Stimulated activated naive CD4-positive, alpha-beta T cell (primary cell): ENCODE data around the gene MESP2.

Experiments used
- DNase-seq, 6 experiments: peaks; one replicate each; lab custom pipeline; 2025; lab: John Stamatoyannopoulos, UW

The MESP2 gene

DNA sequence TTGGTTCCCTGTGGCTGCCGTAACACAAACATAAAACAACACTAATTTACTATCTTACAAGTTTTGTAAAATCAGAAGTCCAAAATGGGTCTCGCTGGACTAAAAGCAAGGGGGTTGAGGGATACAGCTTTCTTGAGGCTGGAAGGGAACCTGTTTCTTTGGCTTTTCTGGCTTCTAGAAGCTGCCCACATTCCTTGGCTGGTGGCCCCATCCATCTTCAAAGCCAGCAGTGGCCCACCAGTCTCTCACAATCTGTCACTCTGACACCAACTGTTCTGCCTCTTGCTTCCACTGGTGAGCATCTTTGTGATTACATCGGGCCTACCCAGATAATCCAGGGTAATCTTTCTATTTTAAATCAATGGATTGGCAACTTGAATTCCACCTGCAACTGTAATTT lies 39.6 kb downstream of the MESP2 start:
- no peak for DNase-seq

DNA sequence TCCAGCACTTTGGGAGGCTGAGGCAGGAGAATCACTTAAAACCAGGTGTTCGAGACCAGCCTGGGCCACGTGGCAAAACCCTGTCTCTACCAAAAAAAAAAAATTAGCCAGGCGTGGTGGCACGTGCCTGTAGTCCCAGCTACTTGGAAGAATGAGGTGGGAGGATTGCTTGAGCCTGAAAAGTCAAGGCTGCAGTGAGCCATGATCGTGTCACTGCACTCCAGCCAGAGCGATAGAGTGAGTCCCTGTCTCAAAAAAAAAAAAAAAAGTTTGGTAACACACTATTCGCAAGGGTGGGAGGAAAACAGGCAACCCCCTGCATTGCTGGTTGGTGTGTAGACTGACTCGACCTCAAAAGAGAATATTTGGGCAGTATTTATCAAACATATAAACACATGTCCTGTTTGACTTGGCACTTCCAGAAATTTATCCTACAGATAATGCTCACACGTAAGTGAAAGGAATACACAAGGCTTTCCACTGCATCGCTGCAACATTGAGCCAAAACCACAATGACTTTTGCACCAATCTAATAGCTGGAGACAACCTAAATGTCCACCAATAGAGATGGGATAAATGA lies 41.7 kb downstream of the MESP2 start:
- no peak for DNase-seq

DNA sequence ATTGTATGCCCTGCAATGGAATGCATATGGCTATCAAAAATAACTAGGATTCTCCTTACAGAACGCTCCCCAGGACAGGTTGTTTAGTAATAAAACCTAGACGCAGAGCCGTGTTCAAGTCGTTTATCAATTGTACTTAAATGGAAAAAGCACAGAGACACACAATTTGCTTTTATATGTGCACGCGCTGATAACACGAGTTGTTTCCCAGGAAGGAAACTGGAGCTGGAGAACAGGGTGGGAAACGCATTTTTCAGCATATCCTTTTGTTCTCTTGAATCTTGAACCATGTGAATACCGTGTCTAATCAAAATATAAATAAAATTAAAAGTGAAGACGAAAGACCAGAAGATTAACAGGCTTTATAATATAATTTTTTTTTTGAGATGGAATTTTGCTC lies 42.2 kb downstream of the MESP2 start:
- DNase-seq = no peak

DNA sequence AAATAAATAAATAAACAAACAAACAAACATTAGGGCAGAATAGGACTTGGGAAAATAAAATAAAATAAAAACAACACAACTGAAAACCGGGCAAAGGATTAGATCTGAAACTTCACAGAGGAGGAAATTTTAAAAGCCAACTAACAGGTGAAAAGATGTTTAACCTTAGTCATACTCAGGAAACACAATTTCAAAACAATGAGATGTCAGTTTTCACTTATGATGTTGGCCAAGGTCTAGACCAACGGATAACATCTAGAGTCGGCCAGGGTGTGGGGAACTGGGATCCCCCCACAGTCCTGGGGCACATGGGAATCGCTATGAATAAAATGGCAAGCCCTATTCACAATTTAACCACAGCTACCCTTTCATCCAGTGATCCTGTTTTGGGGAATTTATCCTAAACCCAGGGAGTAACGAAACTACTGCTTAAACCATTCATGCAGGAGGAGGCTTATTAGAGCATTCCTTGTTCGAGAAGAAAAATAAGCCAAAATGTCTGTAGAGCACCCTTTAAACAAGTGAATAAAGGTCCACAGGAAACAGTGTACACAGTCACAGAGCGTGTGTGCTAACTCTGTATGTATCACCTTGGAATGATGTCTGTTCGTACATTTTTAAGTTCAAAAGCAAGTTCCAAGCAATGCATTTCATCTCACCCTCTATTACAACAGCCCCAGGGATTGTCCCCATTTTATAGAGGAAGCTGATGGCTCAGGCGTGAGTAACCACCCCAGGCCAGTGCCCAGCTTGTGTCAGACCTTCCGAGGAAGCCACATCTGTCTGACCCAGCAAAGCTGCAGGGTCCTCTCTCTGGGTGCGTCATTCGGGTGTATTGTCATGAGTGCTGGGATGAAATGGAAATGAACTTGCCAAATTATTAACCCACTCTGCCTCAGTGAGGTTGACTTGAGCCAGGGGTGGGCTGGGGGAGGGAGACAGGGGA lies 44.8 kb downstream of the MESP2 start:
- DNase-seq = no peak

DNA sequence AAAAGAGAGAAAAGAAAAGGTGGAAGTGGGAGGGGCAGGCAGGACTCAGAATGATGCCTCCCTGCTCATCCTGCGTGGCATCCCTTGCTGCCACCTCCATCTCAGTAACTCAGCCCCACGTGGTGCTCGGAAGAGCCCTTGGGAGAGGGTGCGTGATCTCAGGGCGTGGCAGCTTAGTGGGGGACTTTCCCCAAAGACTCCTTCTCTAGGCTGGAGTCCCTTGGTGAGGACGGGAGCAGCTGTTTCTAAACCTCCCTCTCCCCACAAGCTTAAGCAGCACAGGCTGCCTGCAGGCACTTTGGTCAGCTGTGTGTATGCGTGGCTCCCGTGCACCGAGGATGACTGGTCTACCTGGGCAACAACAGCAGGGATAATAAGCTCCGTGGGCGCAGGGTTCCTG lies 45.9 kb downstream of the MESP2 start:
- no peak for DNase-seq

DNA sequence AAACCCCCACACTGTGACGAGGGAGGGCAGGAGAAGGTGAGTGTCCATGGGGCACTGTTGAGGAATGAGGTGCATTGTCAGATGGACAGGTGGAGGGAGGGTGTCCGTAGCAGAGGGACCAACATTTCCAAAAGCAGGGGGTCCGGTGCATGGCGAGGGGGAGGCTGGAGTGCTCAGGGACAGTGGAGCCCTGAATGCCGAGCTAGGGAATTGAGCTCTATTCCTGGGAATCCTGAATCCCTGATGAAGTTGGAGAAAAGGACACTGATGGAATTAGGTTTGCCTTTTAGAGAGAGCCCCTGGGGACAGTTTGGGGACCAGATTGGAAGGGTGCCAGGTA lies 46.4 kb downstream of the MESP2 start:
- no peak for DNase-seq

DNA sequence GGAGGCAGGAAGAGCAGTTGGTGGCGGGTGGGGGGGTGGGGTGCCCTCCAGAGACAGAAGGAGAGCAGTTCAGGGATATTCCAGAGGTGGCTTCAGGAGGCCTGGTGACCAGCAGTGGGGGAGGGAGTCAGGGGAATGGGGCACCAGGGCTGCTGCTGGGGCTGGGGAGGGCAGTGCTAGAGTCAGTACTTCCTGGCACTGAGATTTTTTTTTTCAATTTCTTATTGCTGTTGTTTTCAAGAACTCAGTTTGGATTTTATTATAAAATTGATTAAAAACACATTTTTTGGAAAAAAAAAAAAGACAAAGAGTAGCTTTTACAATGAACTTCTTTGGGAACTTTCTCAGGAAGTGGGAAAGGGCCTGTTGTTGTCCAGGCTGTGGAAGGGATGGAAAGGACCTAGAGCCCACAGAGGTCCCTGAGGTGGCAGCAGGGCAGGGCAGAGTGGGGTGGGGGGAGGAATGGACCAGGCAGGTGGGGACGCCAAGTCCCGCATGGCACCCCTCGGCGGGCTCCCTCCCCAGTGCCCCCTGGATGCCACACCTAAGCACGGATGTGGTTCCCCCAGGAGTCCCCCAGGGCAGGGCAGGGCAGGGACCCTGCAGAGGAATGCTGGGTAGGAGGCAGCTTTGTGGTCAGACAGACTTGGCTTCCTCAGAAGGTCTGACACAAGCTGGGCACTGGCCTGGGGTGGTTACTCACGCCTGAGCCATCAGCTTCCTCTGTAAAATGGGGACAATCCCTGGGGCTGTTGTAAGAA lies 47.0 kb downstream of the MESP2 start:
- no peak for DNase-seq

DNA sequence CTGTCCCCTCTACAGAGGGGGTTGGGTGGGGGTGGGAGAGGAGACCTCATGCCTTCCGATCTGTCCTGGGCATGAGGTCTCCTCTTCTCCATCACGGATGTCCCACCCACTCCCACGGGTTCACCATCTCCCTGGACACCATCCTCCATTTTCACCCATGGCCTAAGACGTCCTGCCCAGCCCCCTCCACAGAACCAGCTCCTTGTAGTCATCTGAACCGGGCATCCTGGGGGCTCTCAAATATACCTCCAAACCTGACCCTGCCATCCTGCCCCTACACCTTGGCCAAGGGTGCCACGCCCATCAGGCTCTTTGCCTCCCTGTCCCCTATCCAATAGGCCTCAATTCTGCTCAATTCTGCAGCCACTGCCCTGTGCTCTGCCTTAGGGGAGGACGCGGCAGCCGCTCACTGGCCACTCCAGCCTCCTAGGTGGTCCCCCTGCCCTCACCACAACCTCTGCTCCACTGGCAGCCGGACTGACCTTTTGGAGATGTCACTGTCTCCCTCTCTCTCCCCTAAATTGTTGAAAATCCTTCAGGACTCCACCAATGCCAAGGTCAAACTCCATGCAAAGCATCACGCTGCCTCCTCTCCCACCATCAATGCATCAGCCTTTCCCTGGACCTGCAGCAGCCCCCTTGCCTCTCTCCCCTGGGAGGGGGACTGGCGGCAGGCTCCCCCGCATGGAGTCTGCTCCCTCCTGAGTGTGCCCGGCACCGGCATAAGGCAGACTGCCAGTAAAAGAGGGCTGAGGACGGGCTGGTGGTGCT lies 47.9 kb downstream of the MESP2 start:
- no peak for DNase-seq

DNA sequence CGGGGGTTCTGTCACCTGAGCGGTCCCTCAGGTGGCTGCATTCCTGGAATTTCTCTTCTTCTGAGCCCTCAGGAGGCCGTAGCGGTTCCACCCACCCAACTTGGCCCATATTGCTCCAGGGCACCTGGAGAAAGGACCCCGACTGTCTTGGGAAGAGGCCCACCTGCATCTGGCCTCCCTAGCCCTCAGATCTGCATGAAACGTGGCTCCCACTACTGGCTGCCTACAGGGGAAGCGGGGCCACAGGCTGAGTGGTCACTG lies 48.4 kb downstream of the MESP2 start:
- no peak for DNase-seq

DNA sequence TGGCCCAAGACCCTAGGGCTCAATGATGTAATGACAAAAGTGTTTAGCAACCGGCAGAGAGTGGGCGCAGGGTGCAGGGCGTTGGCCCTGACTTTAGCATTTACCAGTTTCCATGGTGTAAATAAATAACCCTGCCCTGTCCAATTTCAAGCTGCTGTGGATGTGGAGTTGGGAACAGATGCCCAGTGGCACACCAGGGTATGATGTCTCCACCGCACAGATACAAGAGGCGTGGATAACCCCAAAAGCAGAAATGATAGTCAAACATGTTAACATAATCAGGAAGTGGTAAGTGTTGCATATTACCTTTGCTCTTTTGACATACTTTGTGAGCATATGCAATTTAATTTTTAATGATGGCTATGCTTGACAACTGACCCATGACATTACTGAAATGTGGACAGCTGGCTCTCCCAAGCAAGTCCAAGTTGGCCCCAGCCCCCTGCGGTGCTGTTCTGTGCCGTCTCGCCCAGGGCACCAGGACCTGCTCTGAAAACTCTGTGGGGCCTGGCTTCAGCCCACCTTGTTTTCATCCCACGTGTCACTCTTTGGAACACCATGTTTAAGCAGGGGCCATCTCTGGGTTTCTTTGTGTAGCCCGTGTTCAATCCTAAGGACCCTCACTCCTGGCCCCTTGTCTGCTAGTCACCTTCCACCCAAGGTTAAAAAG lies 49.3 kb downstream of the MESP2 start:
- DNase-seq = no peak

DNA sequence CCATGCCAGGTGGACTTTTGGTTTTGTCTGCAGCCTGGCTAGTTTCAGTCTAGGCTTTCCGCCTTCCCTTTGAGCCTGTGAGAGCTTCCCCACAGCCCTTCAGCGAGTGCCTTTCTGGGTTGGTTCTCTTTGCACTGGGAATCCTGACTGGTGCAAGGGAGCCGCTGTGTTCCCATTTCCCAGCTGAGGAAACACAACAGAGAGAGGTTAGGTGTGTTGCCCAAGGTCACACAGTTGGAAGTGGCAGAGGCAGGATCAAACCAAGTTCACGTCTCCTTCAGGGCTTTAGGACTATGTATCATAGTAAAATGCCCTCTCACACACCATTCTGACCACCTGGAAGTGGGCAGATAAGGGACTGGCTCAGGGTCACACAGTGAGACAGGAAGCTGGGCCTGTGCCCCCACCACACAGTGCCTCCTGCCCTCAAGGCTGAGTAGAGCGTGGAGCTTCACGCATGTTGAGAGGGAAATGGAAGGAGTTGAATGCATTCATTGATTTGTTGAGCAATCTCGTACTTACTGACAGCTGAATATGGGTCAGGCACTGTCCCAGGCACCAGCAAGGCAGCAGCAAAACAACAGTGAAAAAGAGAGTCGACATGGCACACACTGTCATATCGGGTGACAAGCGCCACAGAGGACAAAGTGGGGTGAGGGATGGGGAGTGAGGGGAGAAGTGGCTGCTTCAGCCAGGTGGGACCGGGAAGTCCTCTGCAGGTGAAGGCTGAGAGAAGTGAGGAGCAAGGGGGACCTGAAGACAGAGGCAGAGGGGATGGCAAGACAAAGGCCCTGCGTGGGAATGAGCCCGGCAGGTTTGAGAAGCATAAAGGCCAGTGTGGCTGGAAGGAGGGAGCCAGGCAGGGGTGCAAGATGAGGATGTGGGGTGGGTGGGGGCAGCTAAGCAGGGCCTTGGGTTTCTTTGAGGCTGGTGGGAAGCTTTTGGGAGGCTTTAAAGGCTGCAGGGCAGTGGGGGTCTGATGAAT lies 50.8 kb downstream of the MESP2 start:
- no peak for DNase-seq

DNA sequence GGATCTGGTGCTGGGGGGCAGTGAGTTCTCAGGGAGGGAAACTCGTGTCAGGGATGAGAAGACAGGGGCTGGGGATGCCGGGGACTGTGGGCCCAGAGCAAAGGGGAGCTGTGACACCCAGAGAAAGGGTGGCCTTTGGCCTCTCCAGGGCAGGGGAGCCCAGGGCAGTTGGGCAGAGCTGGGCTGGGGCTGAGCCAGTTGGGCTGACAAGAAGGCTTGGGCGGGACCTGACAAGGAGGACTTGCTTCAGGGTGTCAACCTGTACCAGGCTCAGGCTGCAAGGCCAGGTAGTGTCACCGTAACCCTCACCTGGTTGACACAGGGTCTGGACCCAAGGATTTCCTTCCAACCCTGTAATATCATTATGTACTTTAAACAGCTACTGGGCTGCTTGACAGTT lies 51.7 kb downstream of the MESP2 start:
- no peak for DNase-seq
